ENCODE data around the gene OLFML1. TPM values are rescaled to one million over a fixed set of nuclear protein-coding genes. Genes with fewer than 3 reads are reported as not detected.
A peak's percentile ranks its signal among the peaks of the same experiment; 100 is the strongest.

Gene OLFML1
- total RNA-seq, 3 donors from 2014 or later: 4.6 to 11.9 (median 4.6) TPM

DNA sequence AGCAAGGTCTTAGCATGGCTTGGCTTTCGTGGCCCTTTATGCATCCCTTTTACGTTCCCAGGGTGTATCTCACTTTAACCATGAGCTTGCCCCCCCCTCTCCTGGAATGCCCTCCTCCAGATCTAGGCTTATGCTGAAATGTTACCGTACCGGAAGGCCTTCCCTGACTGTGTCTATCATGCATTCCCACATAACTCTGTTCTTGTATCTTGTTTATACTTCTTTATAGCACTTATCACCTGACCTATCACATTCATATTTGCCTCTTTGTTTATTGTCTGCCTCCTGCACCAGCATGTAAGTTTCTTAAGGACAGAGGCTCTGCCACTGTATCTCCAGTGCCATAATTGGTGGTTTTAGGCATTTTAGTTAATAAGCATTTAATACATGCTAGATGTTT lies 67.4 kb downstream of the OLFML1 start:
- intact Hi-C loops (cut with DNase I; ENCODE audit: low total_unique reads): no loop called here
- Histone ChIP-seq H3K9me3 (no peaks in the 10 kb centered on the region), H3K36me3 (no peaks in the 10 kb centered on the region), H3K4me3 (no peak overlapping the region), H3K27me3 (no peaks in the 10 kb centered on the region), H3K27ac (no peak overlapping the region), H3K4me1 (no peaks in the 10 kb centered on the region)
- no peak for DNase-seq (ENCODE audit: low spot score in 2 of 2)
- TF ChIP-seq, protein P1, sequence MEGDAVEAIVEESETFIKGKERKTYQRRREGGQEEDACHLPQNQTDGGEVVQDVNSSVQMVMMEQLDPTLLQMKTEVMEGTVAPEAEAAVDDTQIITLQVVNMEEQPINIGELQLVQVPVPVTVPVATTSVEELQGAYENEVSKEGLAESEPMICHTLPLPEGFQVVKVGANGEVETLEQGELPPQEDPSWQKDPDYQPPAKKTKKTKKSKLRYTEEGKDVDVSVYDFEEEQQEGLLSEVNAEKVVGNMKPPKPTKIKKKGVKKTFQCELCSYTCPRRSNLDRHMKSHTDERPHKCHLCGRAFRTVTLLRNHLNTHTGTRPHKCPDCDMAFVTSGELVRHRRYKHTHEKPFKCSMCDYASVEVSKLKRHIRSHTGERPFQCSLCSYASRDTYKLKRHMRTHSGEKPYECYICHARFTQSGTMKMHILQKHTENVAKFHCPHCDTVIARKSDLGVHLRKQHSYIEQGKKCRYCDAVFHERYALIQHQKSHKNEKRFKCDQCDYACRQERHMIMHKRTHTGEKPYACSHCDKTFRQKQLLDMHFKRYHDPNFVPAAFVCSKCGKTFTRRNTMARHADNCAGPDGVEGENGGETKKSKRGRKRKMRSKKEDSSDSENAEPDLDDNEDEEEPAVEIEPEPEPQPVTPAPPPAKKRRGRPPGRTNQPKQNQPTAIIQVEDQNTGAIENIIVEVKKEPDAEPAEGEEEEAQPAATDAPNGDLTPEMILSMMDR (IDR thresholded peaks at IDR 0.05): no peak
- TF ChIP-seq POLR2AphosphoS5 (IDR thresholded peaks at IDR 0.05): no peak
- TF ChIP-seq POLR2A (IDR thresholded peaks at IDR 0.05): no peak

DNA sequence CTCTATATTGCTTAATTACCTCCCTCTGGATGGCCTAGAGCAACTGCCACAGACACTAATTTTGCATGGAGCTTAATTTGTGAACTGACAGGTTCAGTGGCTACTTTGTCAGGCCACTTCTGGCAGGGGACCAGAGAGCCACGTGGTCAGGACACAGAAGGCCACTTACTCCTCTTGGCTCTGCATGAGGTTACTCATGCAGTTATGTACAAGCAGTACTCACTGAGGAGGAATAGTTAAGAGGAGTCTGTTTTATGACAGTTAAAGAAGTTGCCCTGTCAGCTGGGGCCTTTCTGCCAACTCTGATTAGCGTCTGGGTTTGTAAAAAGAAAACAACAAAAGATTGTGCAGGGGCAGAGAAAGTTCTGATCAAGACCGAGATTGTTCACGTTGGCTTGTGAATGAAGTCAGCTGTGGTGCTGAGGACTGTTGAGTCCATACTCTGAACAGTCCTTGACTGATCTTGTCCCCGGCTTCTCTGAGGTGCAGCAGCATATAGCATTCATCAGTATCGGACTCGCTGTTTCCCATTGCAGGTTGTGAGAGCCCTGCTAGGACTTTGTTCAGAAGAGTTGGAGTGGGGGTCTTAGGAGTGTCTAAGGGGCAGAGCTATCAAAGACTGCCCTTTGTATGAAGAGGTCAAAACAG lies 69.9 kb downstream of the OLFML1 start:
- intact Hi-C loops (cut with DNase I; ENCODE audit: low total_unique reads): no loop called here
- no peaks in the 10 kb centered on the region for H3K9me3 ChIP-seq
- DNase-seq (ENCODE audit: low spot score in 2 of 2): peak; percentile 67 to 69

DNA sequence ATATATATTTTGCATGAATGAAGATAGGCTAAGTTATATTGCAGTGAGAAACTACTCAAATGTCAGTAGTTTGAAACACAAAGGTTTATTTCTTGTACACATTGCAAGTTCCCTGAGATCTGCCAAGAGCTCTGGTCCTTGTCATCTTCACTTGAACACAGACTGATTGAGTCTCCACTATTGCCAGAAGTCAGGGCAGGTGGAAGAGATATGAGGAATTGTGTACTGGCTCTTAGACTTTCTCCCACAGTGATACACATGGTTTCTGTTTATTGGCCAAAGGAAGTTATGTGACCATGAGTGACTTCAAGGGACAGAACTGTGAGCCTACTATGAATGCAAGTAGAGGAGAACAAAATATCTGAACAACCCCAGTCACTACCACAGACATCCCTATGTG lies 72.7 kb downstream of the OLFML1 start:
- DNase-seq (ENCODE audit: low spot score in 2 of 2): no peak
- H3K4me1 ChIP-seq: no peaks in the 10 kb centered on the region
- no peaks in the 10 kb centered on the region for H3K27me3 ChIP-seq
- no peaks in the 10 kb centered on the region for H3K36me3 ChIP-seq
- H3K4me3 ChIP-seq: no peak overlapping the region
- no peak overlapping the region for H3K27ac ChIP-seq
- no peaks in the 10 kb centered on the region for H3K9me3 ChIP-seq
- no peak for TF ChIP-seq POLR2AphosphoS5 (IDR thresholded peaks at IDR 0.05)
- intact Hi-C loops (cut with DNase I; ENCODE audit: low total_unique reads): no loop called here

More for the DNA sequence above, 69.9 kb downstream of the OLFML1 start:
- no peaks in the 10 kb centered on the region for H3K36me3 ChIP-seq
- H3K4me3 ChIP-seq: no peak overlapping the region
- H3K27me3 ChIP-seq: no peaks in the 10 kb centered on the region
- TF ChIP-seq POLR2A (IDR thresholded peaks at IDR 0.05) (no peak), POLR2AphosphoS5 (IDR thresholded peaks at IDR 0.05) (no peak)
- TF ChIP-seq, protein P1 (IDR thresholded peaks at IDR 0.05): no peak
- H3K4me1 ChIP-seq: no peaks in the 10 kb centered on the region
- H3K27ac ChIP-seq: peak overlapping the region in 1 of 2 donors; percentile 19

DNA sequence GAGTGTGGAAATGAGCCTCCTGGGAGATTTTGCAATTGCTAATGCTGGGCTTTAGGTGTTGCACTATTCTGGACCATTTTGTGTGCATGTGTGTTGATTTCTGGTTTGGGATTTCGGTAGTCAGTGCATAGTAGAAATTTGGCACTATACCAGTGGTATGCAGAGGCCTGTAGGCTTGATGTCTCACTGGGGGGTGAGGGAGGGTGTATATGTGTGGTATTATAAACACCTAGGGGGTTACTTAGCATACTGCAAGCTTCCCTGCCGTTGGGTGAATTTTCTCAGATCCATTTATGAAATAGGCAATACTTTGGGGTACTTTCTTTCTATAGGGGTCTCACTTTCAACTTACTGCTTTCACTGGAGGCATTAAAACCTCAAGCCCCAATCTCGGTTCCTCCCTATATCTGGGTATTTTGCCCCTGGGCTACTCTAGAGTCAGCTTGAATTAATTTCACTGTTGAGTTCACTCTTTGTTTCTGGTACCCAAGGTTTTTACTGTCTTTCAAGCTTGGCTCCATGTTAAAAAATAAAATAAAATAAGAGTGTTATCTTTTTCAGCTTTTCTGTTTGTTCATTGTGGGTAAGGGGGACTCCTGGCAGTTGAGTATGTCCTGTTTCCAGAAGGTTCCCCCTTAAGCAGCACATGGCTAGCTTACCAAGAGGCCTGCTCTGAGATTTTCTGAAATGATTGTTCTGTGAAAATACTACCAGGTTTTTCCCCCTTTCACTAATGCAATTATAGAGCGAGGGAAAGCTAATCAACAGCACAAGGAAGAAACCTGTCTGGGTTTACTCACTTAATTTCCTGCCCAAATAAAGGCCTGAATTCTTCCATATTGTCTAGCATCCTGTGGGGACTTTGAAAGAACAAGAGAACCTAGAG lies 74.3 kb downstream of the OLFML1 start:
- intact Hi-C loops (cut with DNase I; ENCODE audit: low total_unique reads): no loop called here
- DNase-seq (ENCODE audit: low spot score in 2 of 2): no peak
- Histone ChIP-seq H3K4me1 (no peaks in the 10 kb centered on the region), H3K4me3 (no peak overlapping the region), H3K9me3 (no peaks in the 10 kb centered on the region), H3K27ac (no peak overlapping the region), H3K27me3 (no peaks in the 10 kb centered on the region), H3K36me3 (no peaks in the 10 kb centered on the region)
- TF ChIP-seq, protein P1 (IDR thresholded peaks at IDR 0.05): no peak
- TF ChIP-seq POLR2A (IDR thresholded peaks at IDR 0.05): no peak
- TF ChIP-seq POLR2AphosphoS5 (IDR thresholded peaks at IDR 0.05): no peak

Other genes starting within 250 kb of the OLFML1 start
- under 1 TPM in 2 of 3 donors, not detected in 1; 0.33 to 0.73 TPM for gene SYT9, start 233.6 kb upstream of the OLFML1 start, total RNA-seq
- gene PPFIBP2, start 28.5 kb downstream of the OLFML1 start, total RNA-seq: 10 to 100 TPM; 32.3 to 56.1 (median 43.3) TPM
- 10 to 100 TPM in 2 of 3 donors, 1 to 10 TPM in 1; 9.8 to 32.1 (median 21.6) TPM for gene CYB5R2, start 188.0 kb downstream of the OLFML1 start, total RNA-seq
- gene OVCH2, start 221.0 kb downstream of the OLFML1 start, total RNA-seq: 10 to 100 TPM in 1 of 3 donors, 1 to 10 TPM in 1, not detected in 1; 7.0 to 17.7 TPM

Measured in breast epithelium (tissue), 4 donors.